Stimulated activated CD4-positive, alpha-beta T cell treated with anti-CD3 and anti-CD28 coated beads, Interleukin-12 subunit alpha, Interleukin-12 subunit beta, amount 100 ng/mL, for 24 hours (primary cell): ENCODE measurements around the gene BUB1.
"Not testable (repeated sequence)": the region's sequence is repeated elsewhere in the genome, so short reads cannot be mapped to it uniquely, and the experiment has no call there.

Source experiments
- DNase-seq, 2 experiments: peaks; one replicate each; pipeline ENCODE4 v3.0.0-alpha.2; 2020; ENCODE audit warnings: low read depth in 2 of 2

BUB1 gene

DNA sequence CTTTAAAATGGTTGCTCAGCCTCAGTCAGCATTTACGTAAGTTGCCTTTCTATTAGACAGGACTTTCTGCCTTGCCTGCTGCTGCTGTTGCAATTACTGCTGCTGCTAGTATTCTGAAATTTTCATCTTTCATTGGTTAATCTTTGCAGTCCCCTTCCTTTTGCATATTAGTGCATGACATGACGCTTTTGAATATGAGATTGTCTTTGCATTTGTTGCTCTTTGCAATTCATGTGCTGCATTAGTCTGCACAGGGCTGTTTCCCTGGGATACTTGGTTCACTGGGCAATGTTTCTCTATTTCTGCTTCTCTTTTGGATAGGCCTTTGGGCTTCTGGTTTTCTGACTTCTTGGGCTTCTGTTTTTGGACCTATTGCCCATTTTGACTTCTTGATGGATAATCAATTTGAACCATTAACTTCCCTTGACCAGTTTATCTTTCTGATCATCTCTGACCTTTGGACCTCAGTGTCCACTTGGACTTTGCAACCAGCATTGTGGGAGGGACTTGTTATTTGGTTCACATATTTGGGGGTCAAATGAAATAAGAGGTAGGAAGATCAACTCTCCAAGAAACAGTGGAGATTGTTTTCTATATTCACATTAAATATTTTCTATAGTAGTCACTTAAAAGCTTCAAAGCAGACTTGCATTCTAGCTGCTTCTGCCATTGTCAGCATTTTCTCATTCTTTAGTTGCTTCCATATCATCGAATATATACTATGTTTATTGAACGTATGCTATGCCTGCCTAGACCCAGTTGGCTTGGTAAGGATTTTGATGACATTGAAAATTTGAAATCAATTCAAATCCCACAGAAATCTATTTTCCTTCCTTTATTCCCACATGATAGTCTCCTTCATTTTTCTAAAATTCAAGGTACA lies 12.5 kb upstream of the BUB1 start:
- DNase-seq: no peak

DNA sequence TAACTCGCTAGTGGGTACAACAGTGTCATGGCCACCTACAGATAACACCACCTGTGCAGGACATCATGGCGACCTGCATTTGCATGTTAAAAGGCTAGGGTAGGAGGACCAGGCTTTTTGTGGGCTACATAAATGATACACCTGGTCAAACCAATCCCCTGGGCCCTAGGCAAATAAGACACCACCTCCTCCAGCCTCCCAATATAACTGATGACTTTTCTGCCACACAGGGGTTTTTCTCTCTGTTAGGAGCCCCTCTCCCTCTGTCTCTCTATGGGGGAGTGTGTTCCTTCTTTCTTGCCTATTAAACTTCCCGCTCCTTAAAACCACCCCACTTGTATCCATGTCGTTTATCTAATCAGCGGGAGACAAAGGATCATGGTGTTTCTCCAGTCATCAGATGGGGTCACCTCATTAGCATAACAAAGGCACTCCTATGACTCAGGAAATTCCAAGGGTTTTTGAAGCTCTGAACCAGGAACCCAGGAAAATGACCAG lies 10.8 kb upstream of the BUB1 start:
- DNase-seq: no peak

DNA sequence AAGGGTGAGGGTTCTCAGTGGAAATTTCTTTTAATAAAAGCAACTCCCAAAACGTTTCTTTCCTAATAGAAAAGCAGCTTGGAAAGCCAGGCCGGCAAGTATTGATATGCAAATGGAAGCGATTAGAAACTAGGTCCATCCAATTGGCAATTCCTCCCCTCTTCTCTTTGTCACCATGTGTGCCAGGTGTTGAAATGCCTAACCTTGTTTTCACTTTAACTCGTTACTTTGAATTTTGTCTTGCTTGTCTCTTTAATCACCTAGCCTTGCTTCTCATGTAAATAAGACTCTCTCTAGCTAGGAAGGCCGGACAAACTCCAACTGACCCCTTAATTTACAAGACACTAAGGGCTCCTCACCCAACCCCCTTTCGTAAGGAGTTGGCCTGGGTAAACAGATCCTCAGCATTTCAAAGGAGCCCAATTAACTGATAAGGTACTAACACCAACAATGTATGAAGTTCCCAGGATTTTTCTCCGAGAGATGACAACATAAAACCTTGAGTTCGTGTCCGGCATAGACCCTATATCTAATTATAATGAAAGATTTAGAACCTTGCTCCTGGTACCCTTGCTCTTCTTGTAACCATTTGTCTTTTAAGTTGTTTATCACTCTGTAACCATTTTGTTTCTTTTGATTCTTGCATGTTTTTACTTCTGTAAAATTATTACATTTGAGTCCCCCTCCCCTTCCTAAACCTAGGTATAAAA lies 10.1 kb upstream of the BUB1 start:
- not testable (repeated sequence) for DNase-seq

DNA sequence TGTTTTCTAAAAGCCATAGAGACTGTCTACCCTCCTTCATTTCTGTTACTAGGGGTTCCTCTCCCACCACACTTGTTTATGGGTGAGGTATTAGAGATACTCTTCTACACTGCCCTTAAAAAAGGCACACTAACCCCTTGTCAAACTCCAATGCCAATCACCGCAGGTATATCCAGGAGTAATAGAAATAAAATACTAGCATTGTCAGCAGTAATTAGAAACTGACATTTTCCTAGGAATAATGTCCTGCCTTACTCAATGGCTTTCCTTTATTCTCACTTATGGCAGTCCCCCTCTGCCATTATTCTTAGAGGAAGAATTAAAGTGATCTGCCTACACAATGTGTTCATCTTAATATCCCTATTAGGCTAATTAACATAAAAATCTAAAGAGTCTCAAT lies 5.0 kb upstream of the BUB1 start:
- DNase-seq: no peak

DNA sequence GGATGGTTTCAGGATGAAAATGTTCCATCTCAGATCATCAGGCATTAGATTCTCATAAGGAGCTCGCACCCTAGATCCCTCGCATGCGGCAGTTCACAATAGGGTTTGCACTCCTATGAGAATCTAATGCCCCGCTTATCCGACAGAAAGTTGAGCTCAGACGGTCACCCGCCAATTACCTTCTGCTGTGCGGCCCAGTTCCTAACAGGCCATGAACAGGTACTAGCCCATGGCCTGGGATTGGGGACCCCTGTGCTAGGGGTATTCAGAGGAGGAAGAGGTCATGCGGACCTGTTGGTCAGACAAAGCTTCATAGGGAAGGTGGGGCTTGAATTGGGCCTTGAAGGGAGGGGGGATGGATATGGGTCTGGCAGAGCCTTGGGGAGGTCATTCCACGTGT lies 4.4 kb upstream of the BUB1 start:
- no peak for DNase-seq

DNA sequence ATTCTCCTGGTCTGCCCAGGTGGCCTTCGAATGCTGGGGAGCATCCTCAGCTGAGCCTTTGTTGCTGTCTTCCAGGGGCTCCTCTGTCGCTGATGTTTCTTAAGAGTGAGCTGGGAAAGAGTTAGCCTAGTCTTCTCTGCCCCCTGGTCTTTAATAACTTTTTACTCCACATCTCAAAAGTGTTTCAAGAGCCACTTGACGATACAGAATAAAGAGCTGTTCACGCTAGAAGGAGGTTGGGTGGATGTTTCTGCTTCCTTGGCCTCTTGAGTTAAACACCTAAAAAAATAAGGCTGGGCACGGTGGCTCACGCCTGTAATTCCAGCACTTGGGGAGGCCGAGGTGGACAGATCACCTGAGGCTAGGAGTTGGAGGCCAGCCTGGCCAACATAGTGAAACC lies 2.8 kb upstream of the BUB1 start:
- no peak for DNase-seq

DNA sequence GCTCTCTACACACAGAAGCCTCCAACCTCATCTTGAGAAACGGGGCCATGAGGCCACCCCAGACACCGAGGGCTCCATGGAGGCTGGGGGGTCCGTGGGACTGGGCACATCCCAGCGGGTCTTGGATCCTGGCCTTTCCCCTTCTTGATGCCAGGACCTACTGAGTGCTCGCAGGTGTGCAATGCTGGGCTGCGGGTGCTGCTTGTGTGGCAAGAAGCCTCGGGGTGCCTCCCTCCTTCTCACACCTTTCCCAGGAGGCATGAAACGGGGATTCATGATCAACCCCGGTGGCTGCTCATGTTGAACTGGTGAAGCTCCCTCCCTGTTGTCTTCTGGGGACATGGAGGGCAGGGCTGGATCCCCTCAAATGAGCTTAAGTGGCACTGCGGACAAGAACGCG lies 2.0 kb upstream of the BUB1 start:
- DNase-seq: no peak

DNA sequence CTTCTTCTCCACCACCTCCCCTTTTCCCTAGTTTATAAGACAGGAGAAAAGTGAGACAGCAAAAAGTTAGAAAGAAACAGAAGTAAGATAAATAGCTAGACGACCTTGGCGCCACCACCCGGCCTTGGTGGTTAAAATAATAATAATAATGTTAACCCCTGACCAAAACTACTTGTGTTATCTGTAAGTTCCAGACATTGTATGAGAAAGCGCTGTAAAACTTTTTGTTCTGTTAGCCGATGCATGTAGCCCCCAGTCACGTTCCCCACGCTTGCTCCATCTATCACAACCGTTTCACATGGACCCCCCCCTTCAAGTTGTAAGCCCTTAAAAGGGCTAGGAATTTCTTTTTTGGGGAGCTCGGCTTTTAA lies 1.5 kb upstream of the BUB1 start:
- no peak for DNase-seq

DNA sequence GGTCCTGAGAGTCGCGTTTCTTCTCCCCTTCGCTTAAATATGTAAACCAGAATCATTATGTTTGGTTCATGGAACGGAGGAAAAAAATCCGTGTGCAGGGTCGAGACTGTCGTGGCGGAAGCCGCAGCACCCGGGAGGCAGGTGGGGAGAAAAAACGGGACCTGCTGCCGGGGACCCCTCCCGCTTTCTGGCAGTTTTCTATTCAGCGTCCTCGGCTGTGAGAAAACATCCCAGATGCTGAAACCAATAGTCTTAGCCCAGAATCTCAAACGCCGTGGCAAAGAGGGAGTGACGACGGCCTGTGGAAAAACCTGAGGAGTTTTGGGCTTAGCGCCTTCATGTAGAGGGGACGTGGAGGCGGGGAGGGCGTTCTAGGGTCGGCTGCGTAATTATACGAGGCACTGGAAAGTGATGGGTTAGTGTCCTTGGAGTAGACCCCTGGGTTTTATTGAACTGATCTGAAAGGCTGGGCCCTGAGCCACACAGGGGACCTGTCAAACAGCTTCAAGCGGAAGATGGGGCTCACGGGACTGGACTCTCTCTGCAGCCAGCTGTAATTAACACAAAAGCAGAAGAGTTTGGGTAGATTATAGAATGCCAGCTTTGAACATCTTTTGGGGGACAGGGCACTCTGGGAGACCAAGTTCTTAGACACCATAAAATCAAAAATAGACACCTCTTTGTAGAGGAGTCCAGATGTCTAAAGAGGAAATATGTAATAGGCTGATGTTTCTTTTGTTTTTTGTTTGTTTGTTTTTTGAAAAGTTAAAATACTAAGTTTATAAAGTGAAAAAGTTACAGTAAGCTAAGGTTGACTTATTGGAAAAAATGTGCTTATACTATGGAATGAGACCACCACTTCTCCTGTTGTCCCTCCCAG lies 834 bp upstream of the BUB1 start:
- DNase-seq: no peak

DNA sequence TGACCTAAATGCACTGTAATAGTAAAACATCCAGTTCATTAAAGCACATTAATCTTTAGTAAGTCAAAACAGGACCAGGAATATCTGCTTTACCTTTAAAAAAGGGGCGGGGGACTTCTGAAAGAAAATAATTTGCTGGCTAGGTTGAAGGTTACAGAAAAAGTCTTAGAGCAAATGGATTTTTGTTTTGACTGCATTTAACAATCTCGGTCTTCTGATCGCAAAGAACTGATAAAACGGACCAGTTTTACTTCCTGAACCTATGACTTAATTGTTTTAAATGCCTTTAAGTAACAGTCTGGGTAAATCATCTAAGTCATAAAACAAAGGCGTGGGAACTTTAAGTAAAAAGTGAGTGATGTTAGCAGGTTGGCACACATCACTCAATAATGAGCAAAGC lies 783 bp downstream of the BUB1 start:
- no peak for DNase-seq

DNA sequence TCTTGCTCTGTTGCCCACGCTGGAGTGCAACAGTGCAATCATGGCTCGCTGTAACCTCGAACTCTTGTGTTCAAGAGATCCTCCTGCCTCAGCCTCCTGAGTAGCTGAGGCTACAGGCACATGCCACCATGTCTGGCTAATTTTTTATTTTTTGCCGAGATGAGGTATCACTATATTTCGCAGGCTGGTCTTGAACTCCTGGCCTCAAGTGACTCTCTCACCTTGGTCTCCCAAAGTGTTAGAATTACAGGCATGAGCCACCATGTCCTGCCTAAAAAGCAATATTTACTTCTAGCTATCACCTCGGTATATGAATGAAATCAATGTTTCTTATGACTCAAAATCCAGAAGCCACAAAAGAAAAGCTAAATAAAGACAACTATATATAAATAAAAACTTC lies 2.2 kb downstream of the BUB1 start:
- DNase-seq: no peak

DNA sequence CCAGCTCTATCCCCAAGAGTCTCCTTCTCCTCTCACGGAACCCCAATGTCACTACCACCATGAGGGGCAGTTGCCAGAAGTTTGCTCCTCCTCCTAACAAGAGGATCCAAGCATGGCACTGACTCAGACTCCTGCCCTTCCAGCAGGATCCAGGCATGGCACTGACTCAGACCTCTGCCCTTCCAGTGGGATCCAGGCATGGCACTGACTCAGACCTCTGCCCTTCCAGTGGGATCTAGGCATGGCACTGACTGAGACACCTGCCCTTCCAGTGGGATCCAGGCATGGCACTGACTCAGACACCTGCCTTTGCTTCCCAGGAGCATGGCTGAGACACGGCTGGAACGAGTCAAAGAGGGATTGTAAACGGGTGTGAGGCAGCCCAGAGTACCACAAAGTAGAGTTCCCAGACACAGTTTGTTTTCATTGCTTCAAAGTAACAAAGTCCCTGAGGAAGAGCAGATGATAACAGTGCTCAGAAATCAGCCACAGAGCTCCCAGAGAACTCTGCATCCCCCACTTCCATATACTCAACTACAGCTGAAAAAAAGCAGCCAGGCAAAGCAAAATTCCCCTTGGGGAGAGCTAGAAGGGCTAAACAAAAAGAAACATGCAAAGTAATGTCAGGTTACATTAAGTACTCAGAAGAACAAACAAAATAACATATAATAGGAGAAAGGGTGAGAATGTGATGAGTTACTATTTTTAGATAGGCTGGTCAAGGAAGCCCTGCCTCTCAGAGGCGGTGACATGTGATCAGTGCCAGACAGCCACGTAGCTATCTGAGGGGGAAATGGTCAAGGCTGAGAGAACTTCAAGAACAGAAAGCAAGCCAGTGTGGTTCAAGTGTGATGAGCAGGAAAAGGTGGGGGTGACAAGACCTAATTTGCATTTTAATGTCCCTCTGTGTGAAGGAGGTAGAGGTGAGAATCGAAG lies 3.0 kb downstream of the BUB1 start:
- DNase-seq: no peak

DNA sequence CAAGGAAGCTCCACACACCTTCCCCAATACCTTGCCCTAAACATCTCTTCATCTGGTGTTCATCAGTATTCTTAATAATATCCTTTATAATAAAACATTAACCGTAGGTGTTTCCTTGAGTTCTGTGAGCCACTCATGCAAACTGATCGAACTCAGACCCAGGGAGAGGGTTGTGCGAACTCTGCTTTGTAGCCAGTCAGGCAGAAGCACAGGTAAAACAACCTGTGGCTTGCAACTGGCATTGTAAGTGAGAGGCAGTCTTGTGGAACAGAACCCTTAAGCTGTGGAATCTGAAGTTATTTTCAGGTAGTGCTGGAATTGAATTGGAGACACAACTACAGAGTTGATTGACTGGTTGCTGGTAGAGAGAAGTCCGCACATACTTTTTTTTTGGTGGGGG lies 4.7 kb downstream of the BUB1 start:
- DNase-seq: no peak

DNA sequence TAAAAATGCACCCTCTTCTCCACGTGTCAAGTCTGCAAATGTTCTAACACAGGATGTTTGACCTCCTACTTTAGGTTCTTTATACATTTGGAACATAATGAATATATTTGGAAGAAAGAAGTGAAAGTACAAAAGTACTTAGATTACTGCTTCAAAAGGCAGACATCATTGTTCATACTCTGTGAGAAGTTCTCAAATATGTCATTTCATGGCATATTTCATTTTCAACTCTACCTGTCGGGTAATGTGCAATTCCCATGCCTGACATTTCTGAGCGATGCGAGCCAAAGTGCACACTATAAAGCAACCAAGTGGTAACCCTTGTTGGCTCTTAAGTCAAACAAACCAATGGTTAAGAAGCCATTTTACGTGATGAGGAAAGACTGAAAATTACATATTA lies 7.0 kb downstream of the BUB1 start:
- DNase-seq: no peak

DNA sequence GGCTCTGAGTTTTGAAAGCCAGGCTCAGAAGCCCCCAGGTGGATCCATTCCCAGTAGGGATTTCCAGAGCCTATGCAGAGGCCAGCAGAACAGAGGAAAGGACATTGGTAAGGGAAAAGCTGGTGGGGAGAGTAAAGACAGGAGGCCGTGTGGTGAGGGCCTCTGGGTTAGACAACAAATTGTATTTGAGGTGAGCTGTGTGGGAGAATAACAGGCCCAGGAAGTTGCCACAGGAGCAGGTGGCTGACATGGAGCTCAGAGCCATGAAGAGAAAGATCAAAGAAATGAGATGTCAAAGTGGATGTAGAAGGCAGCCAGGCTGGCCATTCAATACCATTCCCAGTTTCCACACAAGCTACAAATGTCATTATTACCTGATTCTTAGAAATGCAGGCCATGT lies 8.8 kb downstream of the BUB1 start:
- DNase-seq: no peak

DNA sequence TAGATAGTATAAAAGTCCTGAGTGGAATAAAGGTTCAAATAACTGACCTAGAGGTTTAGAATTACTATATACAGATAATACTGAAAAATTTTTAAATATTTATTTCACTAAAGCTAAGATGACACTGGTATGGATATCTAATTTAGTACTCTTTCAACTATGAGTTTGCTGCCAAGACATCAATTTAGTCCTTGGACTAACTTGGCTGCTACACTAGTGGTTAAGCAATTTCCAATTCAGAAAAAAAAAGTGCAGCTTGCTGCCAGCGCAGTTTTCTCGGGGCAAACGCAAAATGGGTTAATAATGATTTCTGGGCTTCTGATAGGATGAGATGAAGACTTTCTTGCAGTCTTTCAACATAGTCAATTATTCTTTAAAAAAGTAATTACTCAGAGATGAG lies 10.8 kb downstream of the BUB1 start:
- no peak for DNase-seq

DNA sequence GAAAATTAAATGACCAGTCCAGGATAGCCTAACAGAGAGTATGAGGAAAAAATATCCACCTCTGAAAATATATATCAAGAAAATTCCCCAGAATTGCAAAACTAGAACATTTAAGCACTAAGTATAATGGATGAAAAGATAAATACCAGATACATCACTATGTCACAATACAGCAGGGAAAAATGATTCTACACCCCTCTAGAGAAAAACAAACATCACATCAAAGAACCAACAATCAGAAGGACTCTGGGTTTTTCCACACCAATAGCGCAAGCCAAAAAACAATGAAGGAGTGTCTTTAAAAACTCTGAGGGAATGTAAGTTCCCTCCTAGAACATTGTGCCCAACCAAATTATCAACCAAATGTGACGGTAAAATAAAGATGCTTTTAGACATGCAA lies 13.7 kb downstream of the BUB1 start:
- DNase-seq: no peak

DNA sequence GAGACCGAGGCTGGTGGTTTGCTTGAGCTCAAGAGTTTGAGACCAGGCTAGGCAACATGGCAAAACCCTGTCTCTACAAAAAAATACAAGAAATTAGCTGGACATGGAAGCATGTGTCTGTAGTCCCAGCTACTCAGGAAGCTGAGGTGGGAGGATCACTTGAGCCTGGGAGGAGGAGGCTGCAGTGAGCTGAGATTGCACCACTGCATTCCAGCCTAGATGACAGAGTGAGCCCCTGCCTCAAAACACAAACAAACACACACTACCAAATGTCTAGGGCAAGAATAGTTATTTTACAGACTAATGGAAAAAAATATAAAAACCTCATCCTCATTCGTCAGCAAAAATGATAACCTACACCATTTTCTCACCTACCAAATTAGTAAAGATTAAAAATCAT lies 15.3 kb downstream of the BUB1 start:
- DNase-seq: no peak

DNA sequence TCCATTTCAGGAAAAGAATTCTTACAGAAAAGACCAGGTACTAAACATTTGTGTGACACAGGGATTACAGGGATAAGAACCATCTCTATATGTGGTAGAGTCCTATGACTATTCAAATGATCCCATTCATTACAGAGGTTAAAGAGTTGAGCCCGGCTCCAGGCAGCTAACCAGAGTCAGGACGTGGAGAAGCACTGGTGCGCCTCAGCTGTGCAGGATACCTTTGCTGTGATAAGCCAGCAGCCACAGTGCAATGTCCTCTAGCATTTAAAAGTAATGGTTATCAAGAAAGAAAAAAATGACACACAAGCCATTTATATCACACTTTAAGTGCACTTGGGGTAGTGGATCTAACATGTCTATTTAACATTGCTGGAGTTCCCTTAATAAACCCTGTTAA lies 17.3 kb downstream of the BUB1 start:
- DNase-seq: no peak

DNA sequence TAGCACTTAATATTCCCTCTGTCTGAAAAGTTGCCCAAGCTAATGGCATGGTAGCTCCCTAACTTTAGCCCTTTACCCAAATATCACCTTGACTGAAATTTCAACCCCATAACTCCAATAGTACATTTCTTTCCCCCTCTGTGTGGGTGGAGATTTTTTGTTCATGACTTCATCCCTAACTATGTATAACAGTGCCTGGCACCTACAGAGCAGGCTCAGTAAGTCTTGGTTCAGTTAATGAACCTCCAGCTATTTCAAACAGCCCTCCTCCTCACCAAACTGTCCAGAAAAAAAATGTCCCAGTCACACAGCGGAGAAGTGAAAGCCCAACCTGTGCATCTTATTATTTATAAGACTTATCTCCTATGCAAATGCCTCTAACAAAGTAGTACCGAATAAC lies 18.6 kb downstream of the BUB1 start:
- DNase-seq: no peak

DNA sequence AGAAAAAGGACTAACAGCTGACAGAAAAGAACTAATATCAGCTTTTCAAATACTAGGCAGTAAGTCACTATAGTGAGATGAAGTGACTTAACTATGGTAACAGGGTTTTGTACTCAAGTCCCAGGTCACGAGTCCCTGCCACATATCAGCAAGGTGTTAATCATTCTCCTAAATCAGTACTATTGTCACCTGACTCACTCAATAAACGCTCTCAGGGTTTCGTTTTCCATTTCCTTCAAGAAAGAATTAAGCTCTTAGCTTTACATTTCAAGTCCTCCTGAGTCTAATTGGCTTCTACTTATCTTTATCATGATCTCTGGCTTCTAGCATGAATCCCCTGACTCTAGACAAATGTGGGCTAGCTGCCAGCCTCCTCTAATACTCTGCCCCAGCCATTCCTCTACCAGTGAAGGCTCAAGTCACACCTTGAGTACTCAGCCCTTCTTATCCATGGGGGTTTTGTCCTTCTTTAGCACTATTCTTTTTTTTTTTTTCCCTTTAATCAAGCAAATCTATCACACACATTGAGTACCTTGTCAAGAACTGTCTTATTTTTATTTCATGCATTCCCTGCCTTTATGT lies 20.0 kb downstream of the BUB1 start:
- DNase-seq: no peak
